ENCODE data around the gene DEFB129. TPM values are rescaled to one million over a fixed set of nuclear protein-coding genes. Genes with fewer than 3 reads are reported as not detected.
"Not testable (repeated sequence)": the region's sequence is repeated elsewhere in the genome, so short reads cannot be mapped to it uniquely, and the experiment has no call there.

The DEFB129 gene
- total RNA-seq, 1 donor from 2014 or later, result not detected

DNA sequence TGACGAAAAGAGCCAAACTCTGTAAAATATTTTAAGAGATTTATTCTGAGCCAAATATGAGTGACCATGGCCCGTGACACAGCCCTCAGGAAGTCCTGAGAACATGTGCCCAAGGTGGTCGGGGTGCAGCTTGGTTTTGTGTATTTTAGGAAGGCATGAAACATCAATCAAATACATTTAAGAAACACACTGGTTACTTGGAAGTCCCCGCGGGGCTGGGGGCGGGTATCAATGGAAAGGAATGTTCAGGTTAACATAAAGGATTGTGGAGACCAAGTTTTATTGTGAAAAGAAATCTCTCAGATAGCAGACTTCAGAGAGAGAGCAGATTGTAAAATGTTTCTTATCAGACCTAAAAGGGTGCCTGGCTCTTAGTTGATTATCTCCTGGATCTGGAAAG lies 26.4 kb downstream of the DEFB129 start:
- DNase-seq, result not testable (repeated sequence)

DNA sequence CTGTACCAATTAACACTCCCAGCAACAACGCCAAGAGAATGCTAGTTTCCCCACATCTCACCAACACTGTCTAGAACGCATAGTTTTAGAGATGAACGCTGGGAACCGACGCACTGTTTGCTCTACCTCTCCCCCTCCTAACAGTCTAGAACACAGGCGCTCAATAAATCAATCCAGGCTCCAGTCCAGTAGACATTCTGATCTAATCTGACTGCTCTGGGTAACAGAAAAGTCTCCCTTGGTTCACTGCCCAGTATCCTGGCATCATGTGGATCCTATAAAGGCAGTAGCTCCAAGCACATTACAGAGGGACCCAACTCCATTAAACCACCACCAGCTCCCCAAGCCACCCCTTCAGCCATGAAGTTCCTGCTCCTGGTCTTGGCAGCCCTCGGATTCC lies 30.4 kb downstream of the DEFB129 start, which contains the start of gene DEFB132:
Gene DEFB132 (plus strand): TSS at position 306 of the 400 bp plus-strand sequence. CDS start 55 bp downstream, at position 361.
- DNase-seq, result no peak

DNA sequence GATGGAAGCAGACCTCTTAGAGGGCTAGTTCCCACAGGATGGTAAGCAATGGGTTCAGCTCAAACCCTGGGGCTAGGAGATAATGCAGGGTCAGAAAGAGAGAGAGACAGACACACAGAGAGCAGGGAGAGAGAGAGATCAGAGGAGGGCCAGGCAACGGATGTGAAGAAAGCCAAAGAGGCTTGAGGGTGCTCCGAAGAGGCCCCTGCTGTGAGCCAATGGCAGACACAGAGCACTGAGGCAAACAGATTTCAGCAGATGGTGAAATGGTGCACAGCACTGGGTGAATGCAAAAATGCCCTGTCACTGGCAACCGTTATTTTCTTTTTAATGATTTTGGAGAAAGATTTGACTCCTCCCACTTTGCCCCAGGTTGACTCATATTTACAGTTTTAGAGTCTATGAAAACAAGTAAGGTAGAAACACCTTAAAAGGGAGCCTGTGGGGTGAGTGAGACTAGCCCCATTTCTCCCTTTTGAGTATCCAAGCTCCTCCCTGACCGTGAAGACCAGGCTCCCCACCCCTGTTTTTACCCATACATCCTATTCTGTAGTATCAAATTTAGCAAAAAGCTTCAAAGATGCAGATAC lies 31.3 kb downstream of the DEFB129 start:
- DNase-seq, result no peak

DNA sequence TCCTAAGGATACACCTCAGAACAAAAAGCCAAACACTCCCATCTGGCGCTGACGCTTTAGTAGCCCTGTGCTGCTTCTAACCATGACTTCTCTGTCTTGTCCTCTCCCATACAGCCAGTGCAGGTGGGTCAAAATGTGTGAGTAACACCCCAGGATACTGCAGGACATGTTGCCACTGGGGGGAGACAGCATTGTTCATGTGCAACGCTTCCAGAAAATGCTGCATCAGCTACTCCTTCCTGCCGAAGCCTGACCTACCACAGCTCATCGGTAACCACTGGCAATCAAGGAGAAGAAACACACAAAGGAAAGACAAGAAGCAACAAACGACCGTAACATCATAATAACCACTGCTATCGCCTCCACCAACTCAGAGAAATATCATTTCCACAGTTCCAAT lies 31.9 kb downstream of the DEFB129 start:
- DNase-seq, result no peak

DNA sequence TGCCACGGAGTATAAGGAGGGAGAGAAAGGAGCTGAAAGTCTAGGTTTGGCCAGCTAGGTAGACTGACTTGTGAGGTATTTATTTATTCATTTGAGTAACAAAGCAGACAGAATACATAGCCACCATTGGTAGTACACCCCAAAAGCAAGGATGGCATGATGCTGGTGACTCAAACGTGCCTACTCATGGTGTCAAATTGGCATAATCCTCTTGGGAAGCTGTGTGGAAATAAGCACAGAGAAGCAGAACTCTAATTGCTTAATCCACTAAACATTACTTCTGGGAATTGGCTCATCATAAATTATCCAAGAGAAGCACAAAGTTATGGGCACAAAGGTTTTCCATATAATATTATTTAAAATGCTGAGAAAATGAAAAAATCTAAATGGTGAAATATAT lies 32.9 kb downstream of the DEFB129 start:
- DNase-seq, result no peak

DNA sequence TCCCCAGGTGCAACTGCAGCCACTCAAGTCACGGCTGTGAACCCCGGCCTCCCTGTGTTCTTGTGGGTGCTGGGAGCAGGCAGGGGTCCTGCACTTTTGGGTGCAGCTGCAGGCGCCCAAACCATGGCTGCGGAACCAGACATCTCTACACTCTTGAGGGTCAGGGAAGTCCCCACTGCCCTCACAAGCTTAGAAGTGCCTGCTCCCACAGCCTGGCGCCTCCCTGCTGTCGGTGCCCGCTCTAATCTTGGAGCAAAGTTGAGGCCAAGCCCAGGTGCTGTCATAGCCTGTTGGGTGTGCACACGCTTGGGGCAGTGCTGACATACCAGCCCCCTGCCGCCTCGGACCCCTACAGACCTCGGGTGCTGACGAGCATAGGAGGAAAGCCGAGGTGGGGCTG lies 36.6 kb downstream of the DEFB129 start:
- no peak for DNase-seq

DNA sequence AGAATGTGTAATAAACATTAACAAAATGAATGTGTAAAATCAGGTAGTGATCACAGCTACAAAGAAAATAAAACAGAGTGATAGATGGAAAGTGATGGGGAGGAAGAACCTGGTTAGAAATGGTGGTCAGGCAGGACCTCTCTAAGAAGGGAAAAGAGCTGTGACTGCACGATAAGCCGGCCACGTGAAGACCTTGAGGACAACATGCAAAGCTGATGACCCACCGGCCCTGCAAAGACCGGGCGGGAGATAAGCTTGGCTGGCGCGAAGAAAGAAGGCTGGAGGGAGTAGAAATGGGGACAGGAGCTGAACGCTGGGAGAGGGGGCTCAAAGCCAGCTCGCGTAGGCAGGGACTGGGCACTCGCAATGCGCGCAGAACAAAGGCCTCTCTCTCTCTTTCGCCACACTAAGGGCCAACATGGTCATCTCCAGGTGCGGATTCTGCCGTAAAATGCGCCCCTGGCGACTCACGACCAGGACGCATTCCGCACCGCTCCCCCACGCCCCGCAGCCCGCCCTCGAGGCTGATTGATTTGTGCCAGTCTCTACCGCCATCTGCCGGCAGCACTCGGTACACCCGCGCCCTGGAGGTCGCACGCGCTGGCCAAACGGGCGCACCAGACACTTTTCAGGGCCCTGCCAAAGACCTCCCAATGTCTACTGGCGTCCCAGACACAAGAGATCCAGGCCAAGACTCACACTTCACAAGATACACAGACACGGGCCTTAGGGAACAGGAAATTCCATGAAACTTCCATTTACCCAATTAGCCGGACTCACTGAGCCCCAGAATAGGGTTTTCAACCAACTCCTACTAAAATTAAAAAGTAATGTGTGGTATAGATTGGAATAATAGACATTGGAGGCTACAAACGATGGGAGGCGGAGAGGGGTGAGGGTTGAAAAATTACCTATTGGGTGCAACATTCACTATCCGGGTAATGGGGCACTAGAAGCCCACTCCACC lies 39.8 kb downstream of the DEFB129 start:
- peak; percentile 91 for DNase-seq

DNA sequence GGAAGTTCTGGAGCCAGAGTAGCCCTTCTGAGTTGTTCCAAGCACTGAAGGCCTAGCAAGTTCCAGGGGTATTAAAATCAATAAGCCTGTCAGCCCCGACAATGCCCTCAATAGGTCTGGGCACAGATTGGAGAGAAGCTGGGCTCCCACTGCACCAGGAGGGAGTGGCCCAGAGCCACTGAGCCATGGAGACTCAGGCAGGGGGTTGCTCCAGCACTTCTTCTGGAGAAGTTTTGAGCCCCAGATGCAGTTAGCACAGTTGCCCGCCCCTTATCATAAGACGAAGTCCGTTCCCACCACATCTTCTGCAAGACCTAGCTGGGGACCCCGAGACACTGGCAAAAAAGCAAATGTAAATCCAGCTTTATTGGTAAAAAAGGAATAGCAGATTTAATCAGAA lies 43.5 kb downstream of the DEFB129 start:
- DNase-seq, result no peak

DNA sequence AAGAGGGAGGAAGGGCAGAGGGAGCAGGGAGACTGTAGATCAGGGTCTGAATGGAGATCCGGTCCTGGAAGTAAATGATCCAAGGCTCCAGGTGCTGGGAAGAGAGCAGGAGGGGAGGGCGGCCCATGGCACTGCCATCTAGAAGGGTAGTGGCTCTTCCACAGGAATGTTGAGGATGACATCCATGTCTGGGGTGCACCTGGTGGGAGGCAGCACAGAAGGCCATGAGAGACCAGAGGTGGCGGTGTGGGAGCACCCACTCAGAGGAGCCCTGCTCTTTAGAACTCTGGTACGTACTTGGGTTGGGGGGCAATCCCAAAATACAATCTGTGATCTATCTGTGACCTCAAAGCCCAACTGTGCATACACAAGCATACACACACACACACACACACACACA lies 44.0 kb downstream of the DEFB129 start:
- no peak for DNase-seq

DNA sequence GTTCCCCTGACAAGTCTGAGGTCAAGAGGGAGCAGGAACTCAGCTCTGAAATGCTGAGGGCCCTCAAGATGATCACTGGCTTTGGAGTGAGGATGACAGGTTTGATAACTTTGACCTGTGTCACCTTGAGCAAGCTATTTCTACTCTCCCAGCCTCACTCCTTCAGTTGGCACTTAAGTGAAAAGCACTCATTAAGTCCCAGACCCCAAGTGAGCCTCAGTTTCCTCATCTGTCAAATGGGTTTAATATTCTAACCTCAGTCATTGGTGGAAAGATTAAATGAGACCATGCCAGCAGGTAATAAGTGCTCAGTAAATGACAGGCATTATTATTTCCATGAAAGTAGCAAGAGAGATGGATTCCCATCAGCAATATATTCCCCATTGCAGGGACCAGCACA lies 44.5 kb downstream of the DEFB129 start:
- no peak for DNase-seq

DNA sequence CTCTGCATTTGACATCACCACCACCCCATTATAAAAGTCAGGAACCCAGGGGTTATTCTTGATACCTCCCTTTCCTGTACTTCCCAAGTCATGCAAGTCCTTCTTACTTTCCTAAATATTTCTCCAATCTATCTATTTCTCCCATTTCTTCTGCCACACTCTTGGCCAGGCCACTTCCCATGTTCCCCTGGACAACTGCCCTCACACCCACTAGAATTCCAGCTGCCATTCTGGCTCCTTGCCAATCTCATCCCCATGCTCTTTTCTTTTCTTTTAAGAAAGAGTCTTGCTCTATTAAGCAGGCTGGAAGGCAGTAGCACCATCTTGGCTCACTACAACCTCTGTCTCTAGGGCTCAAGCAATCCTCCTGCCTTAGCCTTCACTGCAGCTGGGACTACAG lies 45.7 kb downstream of the DEFB129 start:
- DNase-seq, result peak; percentile 29

DNA sequence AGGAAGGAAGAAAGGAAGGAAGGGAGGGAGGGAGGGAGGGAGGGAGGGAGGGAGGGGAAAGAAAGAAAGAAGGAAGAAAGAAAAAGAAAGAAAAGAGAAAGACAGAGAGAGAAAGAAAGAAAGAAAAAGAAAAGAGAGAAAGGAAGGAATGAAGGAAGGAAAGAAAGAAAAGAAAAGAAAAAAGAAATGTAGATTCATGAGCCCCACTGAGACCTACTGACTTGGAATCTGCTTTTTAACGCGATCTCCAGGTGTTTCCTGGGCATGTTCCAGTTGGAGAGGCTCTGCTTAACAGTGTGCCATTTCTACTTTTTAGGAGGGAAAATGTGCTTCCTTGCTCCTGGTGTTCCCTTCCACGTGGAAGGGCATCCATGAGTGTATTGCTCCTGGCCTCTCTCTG lies 46.8 kb downstream of the DEFB129 start:
- DNase-seq, result no peak

DNA sequence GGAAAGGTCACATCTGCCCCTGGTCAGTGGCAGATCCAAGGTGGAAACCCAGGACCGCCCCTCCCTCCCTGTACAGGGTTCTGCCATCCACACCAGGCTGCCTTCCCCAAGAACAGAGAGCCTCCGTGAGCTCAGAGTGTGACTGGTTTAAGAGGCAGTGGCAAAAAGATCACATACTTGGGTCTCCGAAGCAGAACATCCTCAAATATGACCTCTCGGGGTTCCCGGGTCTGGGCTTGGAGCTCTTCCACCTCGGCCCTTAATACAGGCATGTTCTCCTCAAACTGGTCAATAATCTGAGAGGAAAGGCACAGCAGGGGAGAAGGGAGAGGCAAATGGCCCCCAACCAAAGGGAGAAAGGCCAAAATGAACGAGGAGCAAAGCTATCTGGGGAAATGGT lies 48.7 kb downstream of the DEFB129 start:
- DNase-seq, result no peak

DNA sequence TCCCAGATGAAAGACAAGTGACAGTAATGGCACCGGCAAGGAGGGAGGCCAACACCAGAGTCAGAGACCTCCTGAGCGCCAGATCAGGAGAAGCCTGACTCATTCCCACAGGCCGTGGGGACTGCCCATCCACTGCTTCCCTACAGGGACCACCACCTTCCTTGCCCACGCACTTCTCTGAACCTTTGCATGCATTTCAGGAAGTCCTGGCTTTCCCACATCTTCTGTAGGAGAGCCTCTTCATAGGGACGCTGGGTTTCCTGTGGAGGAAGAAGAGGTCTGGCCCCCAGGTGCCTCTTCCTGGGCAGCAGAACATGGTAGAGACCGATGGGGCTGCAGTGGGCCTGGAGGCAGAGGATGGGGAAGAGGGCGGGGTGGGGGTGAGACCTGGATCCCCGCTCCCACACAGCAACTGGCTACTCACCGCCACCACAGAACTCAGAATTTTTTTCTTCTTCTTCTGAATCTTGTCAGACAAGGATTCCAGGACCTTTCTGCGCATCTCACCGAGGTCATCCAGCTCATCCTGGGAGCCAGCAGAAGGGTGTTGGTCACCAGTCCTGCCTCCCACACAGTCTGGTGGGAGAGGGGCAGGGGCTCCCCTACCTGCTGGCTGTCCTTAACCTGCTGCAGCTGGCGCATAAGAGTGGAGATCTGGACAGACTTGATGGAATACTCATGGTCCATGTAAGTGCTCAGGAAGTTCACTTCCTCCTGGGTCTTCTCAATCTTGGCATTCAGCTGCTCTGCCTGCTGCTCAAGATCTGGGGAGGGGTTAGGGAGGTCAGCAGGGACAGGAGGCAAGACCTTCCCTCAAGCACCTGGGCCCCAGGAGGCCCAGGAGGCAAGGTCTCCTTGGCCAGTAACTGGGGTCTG lies 49.8 kb downstream of the DEFB129 start:
- no peak for DNase-seq

DNA sequence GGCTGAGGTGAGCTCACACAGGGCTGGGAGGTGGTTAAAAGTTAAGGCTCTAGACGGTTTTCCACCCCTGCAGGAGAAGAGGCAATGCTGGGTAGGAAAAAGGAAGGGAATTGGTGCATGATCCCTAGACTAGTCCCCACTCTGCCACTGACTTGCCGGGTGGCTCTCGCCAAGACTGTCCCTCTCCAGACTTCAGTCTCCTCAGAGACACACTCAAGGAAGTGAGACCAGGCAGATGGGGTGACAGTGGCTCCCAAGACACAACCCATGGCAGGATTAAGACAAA lies 50.4 kb downstream of the DEFB129 start:
- no peak for DNase-seq

DNA sequence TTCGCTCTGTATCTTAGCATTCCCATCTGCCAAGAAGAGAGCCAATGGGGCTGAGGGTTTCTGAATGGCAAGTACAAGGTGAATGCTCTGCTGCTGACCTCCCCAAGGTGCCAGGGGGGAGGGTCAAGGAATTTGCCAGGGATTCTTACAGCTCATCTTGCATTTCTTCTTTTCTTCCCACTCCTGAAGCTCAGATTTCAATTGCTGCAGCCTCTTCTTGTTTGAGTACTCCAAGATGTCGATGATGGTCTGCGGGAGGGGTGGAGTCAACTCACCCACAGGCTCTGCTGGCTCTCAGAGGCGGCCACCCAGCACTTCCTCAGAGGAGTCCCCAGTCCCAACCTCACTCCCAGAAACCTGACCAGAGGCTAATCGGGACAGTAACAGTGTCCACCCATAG lies 51.1 kb downstream of the DEFB129 start:
- no peak for DNase-seq

DNA sequence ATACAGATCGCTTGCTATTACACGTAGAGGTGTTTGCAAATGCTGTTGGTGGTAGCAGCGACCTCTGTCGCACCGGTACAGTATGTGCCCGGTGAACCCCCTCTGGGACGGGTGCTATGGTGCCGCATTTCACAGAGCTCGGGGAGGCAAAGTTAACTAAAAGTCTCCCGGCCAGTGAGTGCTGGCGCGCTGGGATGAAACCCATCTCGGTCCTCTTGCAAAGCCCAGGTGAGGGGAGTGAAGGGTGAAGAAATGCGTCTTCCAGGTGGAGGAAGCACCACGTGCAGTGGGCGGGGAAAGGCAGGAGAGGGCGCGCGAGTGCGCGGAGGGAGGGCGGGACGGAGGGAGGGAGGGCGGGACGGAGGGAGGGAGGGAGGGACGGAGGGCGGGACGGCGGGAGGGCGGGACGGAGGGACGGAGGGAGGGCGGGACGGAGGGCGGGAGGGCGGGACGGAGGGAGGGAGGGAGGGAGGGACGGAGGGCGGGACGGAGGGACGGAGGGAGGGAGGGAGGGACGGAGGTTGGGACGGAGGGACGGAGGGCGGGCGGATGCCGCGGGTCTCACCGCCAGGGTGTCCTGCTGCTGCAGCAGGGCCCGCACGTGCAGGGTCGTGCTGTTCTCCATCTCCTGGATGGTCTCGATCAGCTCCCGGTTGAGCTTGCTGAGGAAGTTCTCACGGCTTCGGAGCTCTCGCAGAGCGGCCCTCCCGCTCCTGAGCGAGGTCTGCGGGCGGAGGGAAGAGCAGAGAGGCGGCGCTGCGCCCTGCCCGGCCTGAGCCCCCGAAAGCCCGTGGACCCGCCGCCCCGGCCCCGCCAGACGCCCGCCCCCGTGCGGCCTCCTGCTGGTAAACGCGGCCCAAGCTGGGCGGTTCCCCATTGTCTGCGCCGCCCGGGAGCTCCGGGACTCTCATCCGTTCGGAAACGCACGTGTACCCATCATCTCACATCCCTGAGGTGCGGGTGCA lies 51.8 kb downstream of the DEFB129 start:
- DNase-seq, result peak; percentile 70
